Measurements from ENCODE around the gene RESP18. TPM values are rescaled to one million over a fixed set of nuclear protein-coding genes. Genes with fewer than 3 reads are reported as not detected.
A peak's percentile ranks its signal among the peaks of the same experiment; 100 is the strongest.

Gene RESP18
- total and polyA plus RNA-seq, 8 donors, result not detected

GRCh38 chr2:219294356-219295351 lies 37.9 kb downstream of the RESP18 start:
- peak; percentile 92 to 97 for DNase-seq
- peak overlapping the region; percentile 53 to 64 (median 60) for H3K4me3 ChIP-seq
- no peaks in the 10 kb centered on the region for H3K9me3 ChIP-seq
- peaks cover 0 to 8% (median 4%) of the 10 kb centered on the region in 3 donors for H3K27me3 ChIP-seq
- no peaks in the 10 kb centered on the region for H3K36me3 ChIP-seq
- H3K27ac ChIP-seq, result peak overlapping the region; percentile 41 to 91 (median 81)
- intact Hi-C loops (cut with DNase I; ENCODE audit: low total_unique reads), result no loop called here
- H3K4me1 ChIP-seq, result peaks cover 4 to 28% (median 23%) of the 10 kb centered on the region in 4 donors
- TF ChIP-seq CTCF (IDR thresholded peaks at IDR 0.05) (peak in 6 of 7 experiments; percentile 5 to 100 (median 97)), POLR2AphosphoS5 (IDR thresholded peaks at IDR 0.05) (peak; percentile 50 to 83 (median 52)), EP300 (IDR thresholded peaks at IDR 0.05) (no peak)
- WGBS, 5 donors, result 5 to 15% (median 7%) methylated on average over 24 to 67 of the region's 67 CpGs

GRCh38 chr2:219293736-219294231 lies 38.8 kb downstream of the RESP18 start:
- Histone ChIP-seq H3K4me3 (no peak overlapping the region), H3K36me3 (no peaks in the 10 kb centered on the region), H3K27me3 (no peaks in the 10 kb centered on the region), H3K4me1 (peaks cover 4 to 34% (median 26%) of the 10 kb centered on the region in 4 donors), H3K27ac (peak overlapping the region in 1 of 5 donors; percentile 91), H3K9me3 (no peaks in the 10 kb centered on the region)
- TF ChIP-seq CTCF (IDR thresholded peaks at IDR 0.05), result no peak
- no peak for TF ChIP-seq POLR2AphosphoS5 (IDR thresholded peaks at IDR 0.05)
- no peak for TF ChIP-seq POLR2A (IDR thresholded peaks at IDR 0.05)
- no peak for TF ChIP-seq EP300 (IDR thresholded peaks at IDR 0.05)
- no peak for DNase-seq
- 71 to 89% (median 82%) methylated on average over 5 of the region's 5 CpGs for WGBS, 5 donors
- intact Hi-C loops (cut with DNase I; ENCODE audit: low total_unique reads), result no loop called here

- H3K4me1 ChIP-seq, result peaks cover 4 to 32% (median 24%) of the 10 kb centered on the region in 4 donors
- H3K36me3 ChIP-seq, result no peaks in the 10 kb centered on the region
- 83 to 92% (median 87%) methylated on average over 9 of the region's 9 CpGs for WGBS, 5 donors
- no peak for DNase-seq
- H3K27me3 ChIP-seq, result no peaks in the 10 kb centered on the region
- TF ChIP-seq POLR2AphosphoS5 (IDR thresholded peaks at IDR 0.05), result no peak
- no peak for TF ChIP-seq EP300 (IDR thresholded peaks at IDR 0.05)
- TF ChIP-seq POLR2A (IDR thresholded peaks at IDR 0.05), result no peak
- no peak for TF ChIP-seq CTCF (IDR thresholded peaks at IDR 0.05)
- H3K9me3 ChIP-seq, result no peaks in the 10 kb centered on the region
- intact Hi-C loops (cut with DNase I; ENCODE audit: low total_unique reads), result no loop called here
- H3K4me3 ChIP-seq, result no peak overlapping the region
- H3K27ac ChIP-seq, result no peak overlapping the region
Measured at GRCh38 chr2:219292616-219293015, 39.9 kb downstream of the RESP18 start.

GRCh38 chr2:219291910-219292490 lies 40.5 kb downstream of the RESP18 start:
- Histone ChIP-seq H3K27ac (no peak overlapping the region), H3K27me3 (no peaks in the 10 kb centered on the region), H3K4me3 (no peak overlapping the region), H3K4me1 (peaks cover 4 to 32% (median 24%) of the 10 kb centered on the region in 4 donors), H3K36me3 (no peaks in the 10 kb centered on the region), H3K9me3 (no peaks in the 10 kb centered on the region)
- 65 to 85% (median 80%) methylated on average over 4 of the region's 4 CpGs for WGBS, 5 donors
- TF ChIP-seq EP300 (IDR thresholded peaks at IDR 0.05) (no peak), POLR2AphosphoS5 (IDR thresholded peaks at IDR 0.05) (no peak), CTCF (IDR thresholded peaks at IDR 0.05) (no peak), POLR2A (IDR thresholded peaks at IDR 0.05) (no peak)
- intact Hi-C loops (cut with DNase I; ENCODE audit: low total_unique reads), result no loop called here
- DNase-seq, result no peak
